Endothelial cell of umbilical vein (primary cell): ENCODE results near the gene C10orf88. TPM values are rescaled to one million over a fixed set of nuclear protein-coding genes. Genes with fewer than 3 reads are reported as not detected.

Experiments used
- BruUV-seq: library from RNA; stranded (reverse); fragments of 400-500 nt; replicated peaks from 2 replicates; lab custom pipeline; 2021; lab: Mats Ljungman, UMichigan
- CTCF ChIA-PET: fragments of 300-600, 350-600 bp; sonication (Branson Sonifier 250); formaldehyde crosslinking; loops from one replicate; lab custom pipeline; 2021; ENCODE audit warnings: antibody characterized with exemption, inconsistent platforms; lab: Charles Lee
- POLR2A ChIA-PET: fragments of 300-600, 350-600 bp; sonication (Branson Sonifier 250); formaldehyde crosslinking; loops from one replicate; lab custom pipeline; 2021; ENCODE audit warnings: antibody characterized with exemption, inconsistent platforms; lab: Charles Lee
- DNase-seq: peaks from one replicate; pipeline ENCODE4 v3.0.0-alpha.2; 2011; ENCODE audit warnings: low read depth, low spot score
- FAIRE-seq: peaks from 2 replicates; lab custom pipeline; 2011; peaks lifted over from hg19 to GRCh38; lab: Jason Lieb, UNC
- H2AFZ ChIP-seq: 2 replicates; pipeline ENCODE4 v1.6.0; 2012; ENCODE audit warnings: low read depth, low read length, control low read depth, inconsistent platforms
- H3K27ac ChIP-seq: 2 replicates; pipeline ENCODE4 v1.5.1; 2011; ENCODE audit warnings: low read depth, mild to moderate bottlenecking, control low read depth, low read length, moderate library complexity; ENCODE audit not compliant: insufficient read depth
- H3K27me3 ChIP-seq, 2 experiments: 2 replicates each; pipeline versions ENCODE4 v1.6.0 to v1.6.1; 2011; ENCODE audit warnings: low read length in 2 of 2, mixed read lengths in 1 of 2; ENCODE audit not compliant: control insufficient read depth in 2 of 2, insufficient read depth in 2 of 2
- H3K36me3 ChIP-seq, 2 experiments: 2 replicates in 1 of 2; 3 replicates in 1 of 2; pipeline ENCODE4 v1.5.1; 2011; ENCODE audit warnings: low read length in 2 of 2, mild to moderate bottlenecking in 1 of 2, moderate library complexity in 1 of 2; ENCODE audit not compliant: control insufficient read depth in 2 of 2, insufficient read depth in 2 of 2; ENCODE audit errors: extremely low read depth in 1 of 2
- H3K4me1 ChIP-seq: 3 replicates; pipeline ENCODE4 v1.5.1; 2011; ENCODE audit warnings: mild to moderate bottlenecking, low read length; ENCODE audit not compliant: control insufficient read depth, insufficient read depth; ENCODE audit errors: extremely low read depth
- H3K4me2 ChIP-seq: 2 replicates; pipeline ENCODE4 v1.6.1; 2011; ENCODE audit warnings: low read length, control low read depth, mixed read lengths; ENCODE audit not compliant: insufficient read depth
- H3K4me3 ChIP-seq, 3 experiments: fragments of 200-600 bp in 1 of 3; sonication (generic), shearing (Covaris generic) in 1 of 3; replicated peaks in 1 of 3; 2 replicates each; pipeline ENCODE4 v1.5.1; 2011 to 2016; ENCODE audit warnings: control low read depth in 3 of 3, low read length in 3 of 3, mild to moderate bottlenecking in 2 of 3, inconsistent platforms in 1 of 3, low read depth in 1 of 3, moderate library complexity in 1 of 3; ENCODE audit not compliant: insufficient read depth in 1 of 3
- H3K79me2 ChIP-seq: 2 replicates; pipeline ENCODE4 v1.6.0; 2012; ENCODE audit warnings: low read length, inconsistent platforms; ENCODE audit not compliant: control insufficient read depth, insufficient read depth
- H3K9ac ChIP-seq: replicated peaks from 2 replicates; pipeline ENCODE3; 2011; ENCODE audit warnings: low read length, control low read depth; ENCODE audit not compliant: insufficient read depth; ENCODE audit errors: extremely low read depth
- H3K9me1 ChIP-seq: replicated peaks from 3 replicates; pipeline ENCODE4 v1.6.0; 2011; ENCODE audit warnings: mild to moderate bottlenecking, low read length; ENCODE audit not compliant: control insufficient read depth, insufficient read depth; ENCODE audit errors: extremely low read depth
- H3K9me3 ChIP-seq: replicated peaks from 2 replicates; pipeline ENCODE4 v1.5.1; 2012; ENCODE audit warnings: low read length, inconsistent platforms; ENCODE audit not compliant: control insufficient read depth, insufficient read depth
- H4K20me1 ChIP-seq: replicated peaks from 2 replicates; pipeline ENCODE3; 2011; ENCODE audit warnings: mild to moderate bottlenecking, low read length; ENCODE audit not compliant: control insufficient read depth, insufficient read depth; ENCODE audit errors: extremely low read depth
- EZH2 ChIP-seq: IDR thresholded peaks from 2 replicates; pipeline ENCODE4 v1.6.1; 2012; ENCODE audit warnings: borderline replicate concordance, low read depth, mild to moderate bottlenecking, moderate library complexity, low read length, inconsistent platforms; ENCODE audit not compliant: severe bottlenecking
- FOS ChIP-seq: IDR thresholded peaks from 2 replicates; pipeline ENCODE4 v1.6.1; 2011; ENCODE audit warnings: mild to moderate bottlenecking, low read length, moderate library complexity, borderline replicate concordance; ENCODE audit not compliant: insufficient read depth
- GATA2 ChIP-seq: IDR thresholded peaks from 2 replicates; pipeline ENCODE4 v1.7.0; 2011; ENCODE audit warnings: low read depth, mild to moderate bottlenecking, moderate library complexity, mixed read lengths, low read length; ENCODE audit not compliant: insufficient read length, insufficient read depth
- JUN ChIP-seq: IDR thresholded peaks from 2 replicates; pipeline ENCODE4 v1.6.1; 2011; ENCODE audit warnings: borderline replicate concordance, low read depth; ENCODE audit not compliant: insufficient read length, insufficient read depth
- MYC ChIP-seq: IDR thresholded peaks from one replicate; pipeline ENCODE4 v1.6.1; 2011; ENCODE audit warnings: mild to moderate bottlenecking, low read depth, low read length
- POLR2A ChIP-seq: IDR thresholded peaks from 2 replicates; pipeline ENCODE4 v1.6.1; 2012; ENCODE audit warnings: low read depth, mild to moderate bottlenecking, control low read depth, low read length
- POLR2AphosphoS5 ChIP-seq: IDR thresholded peaks from 2 replicates; pipeline ENCODE4 v1.6.1; 2012; ENCODE audit warnings: low read depth, mild to moderate bottlenecking, control low read depth, low read length, moderate library complexity; ENCODE audit not compliant: insufficient read depth
- dilution Hi-C: fragments of 300-500 bp; cut with MboI; formaldehyde crosslinking; loops from one replicate; pipeline ENCODE4 v1.15.0; 2019; ENCODE audit warnings: low sequenced_read_pairs; ENCODE audit not compliant: extremely low pct_ligation_motif_present
- intact Hi-C: fragments of 100-400 bp; cut with micrococcal nuclease; formaldehyde crosslinking; loops from one replicate; pipeline ENCODE4 v1.10.0; 2022
- polyA plus RNA-seq, 4 experiments: library from polyadenylated mRNA; depleted of rRNA in 3 of 4; stranded (reverse) in 3 of 4; unstranded in 1 of 4; fragments of >200 nt; gene quantifications; 2 replicates each; pipeline versions ENCODE4 v1.2.1 to v1.2.3, GENCODE V29; 2011 to 2012; ENCODE audit warnings: missing spikeins in 1 of 4
- total RNA-seq: library from RNA; stranded (reverse); gene quantifications from 2 replicates; pipeline ENCODE4 v1.2.3, GENCODE V29; 2021
- TF ChIP-seq, protein P1 (sequence below), 2 donors: IDR thresholded peaks; 1 replicate in 1 of 2; 2 replicates in 1 of 2; pipeline ENCODE4 v1.5.1; 2011; ENCODE audit warnings: low read length in 2 of 2, mild to moderate bottlenecking in 2 of 2, moderate library complexity in 2 of 2, control low read depth in 1 of 2, inconsistent platforms in 1 of 2, low read depth in 1 of 2; ENCODE audit not compliant: insufficient read depth in 1 of 2; ENCODE audit errors: extremely low read depth in 1 of 2
- TF ChIP-seq, protein P2 (sequence below): IDR thresholded peaks from 2 replicates; pipeline ENCODE4 v1.6.1; 2011; ENCODE audit not compliant: insufficient read depth, insufficient read length

C10orf88 gene
- total and polyA plus RNA-seq, 2 donors (not counting 3 experiments of a cell fraction or from before 2014, with no cell fraction given) = 3.6 to 13.2 TPM

DNA sequence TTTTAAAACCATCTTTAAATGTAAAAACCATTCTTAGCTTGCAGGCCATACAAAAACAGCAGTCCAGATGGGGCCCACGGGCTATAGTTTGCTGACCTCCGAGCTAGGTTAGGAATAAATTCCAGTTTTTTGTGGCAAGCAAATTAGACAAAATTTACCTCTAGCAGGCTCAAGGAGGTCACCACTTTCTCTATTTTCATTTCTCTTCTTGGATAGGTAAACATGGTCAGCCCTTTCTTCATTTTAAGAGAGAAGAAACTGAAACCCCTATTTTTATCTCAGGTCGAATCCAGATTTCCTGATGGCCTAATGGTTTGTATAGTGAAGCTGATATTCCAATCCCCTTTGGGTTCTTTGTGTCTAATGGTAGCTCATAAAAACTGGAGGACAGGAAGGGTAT lies 43.8 kb upstream of the C10orf88 start:
- no peak overlapping the region for H2AFZ ChIP-seq
- BruUV-seq = no TSS peak
- no peak overlapping the region for H3K4me2 ChIP-seq
- no peaks in the 10 kb centered on the region for H3K9me3 ChIP-seq
- dilution Hi-C loops (no loop called here), intact Hi-C loops (no loop called here)
- no peak overlapping the region for H3K4me3 ChIP-seq
- ChIA-PET CTCF (interaction anchor here (2.1 kb wide), 1 partner anchor 17 kb away, joined by 11 read pairs; the partner anchor contains the start of gene PSTK), POLR2A (no interaction called here)
- no peak for DNase-seq
- H3K9me1 ChIP-seq = no peaks in the 10 kb centered on the region
- no peak for TF ChIP-seq MYC
- TF ChIP-seq POLR2AphosphoS5 = no peak
- TF ChIP-seq POLR2A = no peak
- TF ChIP-seq FOS = no peak
- TF ChIP-seq JUN = no peak
- H3K36me3 ChIP-seq = peaks cover 4 to 5% of the 10 kb centered on the region in 2 experiments
- H3K27me3 ChIP-seq = no peaks in the 10 kb centered on the region
- no peaks in the 10 kb centered on the region for H3K4me1 ChIP-seq
- no peaks in the 10 kb centered on the region for H4K20me1 ChIP-seq
- no peak for FAIRE-seq
- H3K27ac ChIP-seq = no peak overlapping the region
- no peak overlapping the region for H3K9ac ChIP-seq
- H3K79me2 ChIP-seq = peaks cover 36% of the 10 kb centered on the region

DNA sequence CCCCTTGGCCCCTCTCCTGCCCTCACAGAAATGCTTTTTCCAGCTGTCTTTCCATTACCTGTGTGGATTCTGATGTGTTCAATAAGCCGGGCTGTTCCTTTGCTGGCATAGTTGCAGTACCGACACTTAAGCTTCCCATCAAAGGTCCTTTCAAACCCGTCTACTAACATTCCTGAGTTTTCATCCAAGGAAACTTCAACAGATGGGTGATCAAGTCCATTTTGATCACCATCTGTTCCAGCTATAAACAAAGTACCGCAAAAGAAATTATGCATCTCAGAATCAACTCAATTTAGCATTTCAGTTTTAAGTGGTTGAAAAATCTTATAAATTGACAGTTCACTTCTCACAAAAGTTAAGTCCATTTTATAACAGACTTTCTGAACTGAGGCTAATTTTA lies 41.9 kb upstream of the C10orf88 start:
- POLR2A ChIA-PET = no interaction called here
- peaks cover 24% of the 10 kb centered on the region for H3K79me2 ChIP-seq

More for the DNA sequence above, 41.9 kb upstream of the C10orf88 start:
- BruUV-seq = no TSS peak
- no peaks in the 10 kb centered on the region for H3K9me3 ChIP-seq
- H3K4me1 ChIP-seq = no peaks in the 10 kb centered on the region
- no peaks in the 10 kb centered on the region for H3K27me3 ChIP-seq
- no peak overlapping the region for H3K27ac ChIP-seq
- no peak overlapping the region for H2AFZ ChIP-seq
- H3K4me3 ChIP-seq = no peak overlapping the region
- dilution Hi-C loops (no loop called here), intact Hi-C loops (no loop called here)
- no peak for TF ChIP-seq POLR2A
- no peak for TF ChIP-seq GATA2
- TF ChIP-seq JUN = no peak
- TF ChIP-seq EZH2 = no peak
- TF ChIP-seq MYC = no peak
- TF ChIP-seq, protein P1, sequence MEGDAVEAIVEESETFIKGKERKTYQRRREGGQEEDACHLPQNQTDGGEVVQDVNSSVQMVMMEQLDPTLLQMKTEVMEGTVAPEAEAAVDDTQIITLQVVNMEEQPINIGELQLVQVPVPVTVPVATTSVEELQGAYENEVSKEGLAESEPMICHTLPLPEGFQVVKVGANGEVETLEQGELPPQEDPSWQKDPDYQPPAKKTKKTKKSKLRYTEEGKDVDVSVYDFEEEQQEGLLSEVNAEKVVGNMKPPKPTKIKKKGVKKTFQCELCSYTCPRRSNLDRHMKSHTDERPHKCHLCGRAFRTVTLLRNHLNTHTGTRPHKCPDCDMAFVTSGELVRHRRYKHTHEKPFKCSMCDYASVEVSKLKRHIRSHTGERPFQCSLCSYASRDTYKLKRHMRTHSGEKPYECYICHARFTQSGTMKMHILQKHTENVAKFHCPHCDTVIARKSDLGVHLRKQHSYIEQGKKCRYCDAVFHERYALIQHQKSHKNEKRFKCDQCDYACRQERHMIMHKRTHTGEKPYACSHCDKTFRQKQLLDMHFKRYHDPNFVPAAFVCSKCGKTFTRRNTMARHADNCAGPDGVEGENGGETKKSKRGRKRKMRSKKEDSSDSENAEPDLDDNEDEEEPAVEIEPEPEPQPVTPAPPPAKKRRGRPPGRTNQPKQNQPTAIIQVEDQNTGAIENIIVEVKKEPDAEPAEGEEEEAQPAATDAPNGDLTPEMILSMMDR (IDR thresholded peaks at IDR 0.05; ENCODE audit: extremely low read depth in 1 of 2, insufficient read depth in 1 of 2, low read depth in 1 of 2, low read length in 2 of 2) = no peak
- no peak for TF ChIP-seq POLR2AphosphoS5
- TF ChIP-seq, protein P2, sequence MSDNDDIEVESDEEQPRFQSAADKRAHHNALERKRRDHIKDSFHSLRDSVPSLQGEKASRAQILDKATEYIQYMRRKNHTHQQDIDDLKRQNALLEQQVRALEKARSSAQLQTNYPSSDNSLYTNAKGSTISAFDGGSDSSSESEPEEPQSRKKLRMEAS = no peak
- TF ChIP-seq FOS = no peak
- H3K9ac ChIP-seq = no peak overlapping the region
- H3K9me1 ChIP-seq = no peaks in the 10 kb centered on the region
- FAIRE-seq (no peak), DNase-seq (no peak)
- no peak overlapping the region for H3K4me2 ChIP-seq
- peaks cover 4 to 5% of the 10 kb centered on the region in 2 experiments for H3K36me3 ChIP-seq
- CTCF ChIA-PET = interaction anchor here (0.8 kb wide), 1 partner anchor 10 kb away, joined by 3 read pairs; no protein-coding TSS in a partner anchor
- H4K20me1 ChIP-seq = no peaks in the 10 kb centered on the region
